GM12891 (cell line): ENCODE results near the gene ANKRD6.

Source experiments
- DNase-seq: peaks from one replicate; pipeline ENCODE4 v3.0.0; 2011; ENCODE audit warnings: low spot score; ENCODE audit not compliant: insufficient read length
- FAIRE-seq: peaks from 2 replicates; lab custom pipeline; 2011; peaks lifted over from hg19 to GRCh38; lab: Jason Lieb, UNC
- PAX5 ChIP-seq: IDR thresholded peaks from 2 replicates; pipeline ENCODE4 v1.6.1; 2011; ENCODE audit warnings: low read length, moderate library complexity, mild to moderate bottlenecking; ENCODE audit not compliant: insufficient read depth, severe bottlenecking
- POLR2A ChIP-seq: IDR thresholded peaks from 2 replicates; pipeline ENCODE4 v1.6.1; 2011; ENCODE audit warnings: low read depth, low read length, control low read depth
- POLR2AphosphoS5 ChIP-seq: IDR thresholded peaks from 2 replicates; pipeline ENCODE4 v1.6.1; 2011; ENCODE audit warnings: low read depth, low read length, control low read depth
- POU2F2 ChIP-seq: IDR thresholded peaks from 2 replicates; pipeline ENCODE4 v1.6.1; 2011; ENCODE audit warnings: low read depth, mild to moderate bottlenecking, control low read depth, low read length, moderate library complexity
- SPI1 ChIP-seq: IDR thresholded peaks from 2 replicates; pipeline ENCODE4 v1.6.1; 2011; ENCODE audit warnings: low read depth, low read length, control low read depth
- TAF1 ChIP-seq: IDR thresholded peaks from 2 replicates; pipeline ENCODE4 v1.6.1; 2011; ENCODE audit warnings: low read depth, low read length, control low read depth

Gene ANKRD6

DNA sequence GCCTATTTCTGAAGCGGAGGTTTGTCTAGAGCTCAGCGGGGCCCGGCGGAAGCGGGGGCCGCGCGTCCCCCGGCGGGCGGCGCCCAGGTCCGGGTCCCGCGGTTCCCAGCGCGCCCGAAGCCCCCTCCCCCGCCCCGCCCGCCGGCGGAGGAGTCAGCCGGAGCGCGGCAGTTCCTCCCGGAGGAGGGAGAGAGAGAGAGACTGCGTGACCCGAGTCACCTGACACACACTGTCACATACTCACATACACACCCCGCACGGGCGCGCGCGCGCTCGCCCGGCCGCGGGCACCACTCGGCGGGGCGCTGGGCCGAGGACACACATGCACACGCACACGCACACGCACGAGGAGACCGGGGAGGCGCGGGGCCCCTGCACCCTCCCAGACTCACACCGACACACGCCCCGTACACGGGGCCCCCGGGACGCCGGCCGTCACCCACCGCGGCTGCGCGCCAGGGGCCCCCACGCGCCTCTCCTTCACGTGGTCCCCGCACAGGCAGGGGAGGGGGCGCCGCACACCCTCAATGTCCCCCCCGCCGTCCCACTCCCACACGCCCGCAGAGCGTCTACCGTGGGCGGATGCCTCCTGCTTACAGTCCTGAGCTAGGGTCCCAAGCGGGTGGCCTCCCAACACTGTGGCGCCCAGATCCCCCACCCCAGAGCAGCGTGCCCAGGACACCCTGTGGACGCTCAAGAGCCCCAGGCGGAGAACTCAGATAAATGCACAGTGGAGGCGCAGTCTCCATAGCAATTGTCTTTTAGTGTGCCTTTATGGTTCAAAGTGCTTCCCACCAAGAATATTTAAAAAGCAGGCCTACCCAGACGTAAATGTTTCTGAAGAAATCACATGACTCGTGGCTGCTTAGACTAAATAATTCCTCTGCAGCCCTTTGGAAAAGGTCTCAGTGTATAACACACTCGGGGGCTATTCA, 20.6 kb upstream of the ANKRD6 start, which contains the start of gene RRAGD:
TSS of gene RRAGD (minus strand) at position 203 of the 935 bp plus-strand sequence. CDS start 280 bp downstream, outside the sequence.
- TF ChIP-seq SPI1 = no peak; the same call in 1 of the 2 replicates
- no peak for TF ChIP-seq TAF1
- no peak for TF ChIP-seq POLR2A
- no peak for TF ChIP-seq POU2F2
- no peak for TF ChIP-seq PAX5
- no peak for TF ChIP-seq POLR2AphosphoS5
- DNase-seq (peak; percentile 73), FAIRE-seq (peak; percentile 98)

GRCh38 chr6:89413006-89413400, 19.9 kb upstream of the ANKRD6 start:
- DNase-seq = no peak
- FAIRE-seq = no peak
- TF ChIP-seq PAX5 (no peak), POU2F2 (no peak), SPI1 (no peak), TAF1 (no peak), POLR2A (no peak), POLR2AphosphoS5 (no peak)

DNA sequence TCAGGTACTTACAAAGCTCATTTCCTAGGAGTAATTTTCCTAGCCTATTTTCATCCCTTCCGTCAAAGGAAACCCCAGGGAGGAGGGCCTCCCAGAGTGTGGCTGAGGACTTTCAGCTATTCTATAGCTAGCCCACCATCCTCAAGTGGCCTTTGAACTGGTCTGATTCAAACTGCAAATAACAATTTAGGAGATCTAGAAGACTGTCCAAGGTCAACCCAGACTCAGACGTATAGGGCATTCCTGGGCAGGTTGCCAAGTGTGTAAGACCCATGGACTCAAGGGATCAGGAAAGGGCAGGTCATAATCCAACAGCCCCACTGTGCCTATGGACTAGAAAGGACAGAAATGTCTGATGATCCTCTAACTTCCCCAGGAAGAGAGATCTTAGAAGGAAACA, 18.7 kb upstream of the ANKRD6 start:
- DNase-seq = no peak
- FAIRE-seq = no peak
- TF ChIP-seq POU2F2 (no peak), POLR2AphosphoS5 (no peak), SPI1 (no peak), POLR2A (no peak), PAX5 (no peak), TAF1 (no peak)

DNA sequence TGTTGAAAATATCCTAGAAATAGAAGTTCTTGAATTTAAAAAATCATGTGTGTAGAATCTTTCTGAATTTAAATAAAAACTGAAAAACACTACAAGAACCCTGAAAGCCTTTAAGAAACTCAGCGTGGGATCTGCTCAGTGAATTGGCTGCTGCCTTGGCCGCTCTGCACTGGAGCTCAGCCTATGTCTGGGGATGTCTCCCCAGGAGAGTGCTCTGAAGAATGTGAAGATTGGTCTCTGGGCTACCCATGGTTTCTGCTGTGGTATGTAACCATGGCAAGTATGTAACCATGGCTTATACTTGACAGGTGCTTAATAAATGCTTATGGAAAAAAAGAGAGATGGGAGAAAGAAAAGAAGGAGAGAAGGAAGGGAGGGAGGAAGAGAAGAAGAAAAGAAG, 17.8 kb upstream of the ANKRD6 start:
- TF ChIP-seq SPI1 = no peak
- TF ChIP-seq PAX5 = no peak
- TF ChIP-seq POU2F2 = no peak
- DNase-seq (no peak), FAIRE-seq (no peak)

- DNase-seq (no peak), FAIRE-seq (no peak)
- TF ChIP-seq POLR2AphosphoS5 = no peak
- TF ChIP-seq TAF1 = no peak
- TF ChIP-seq POU2F2 = no peak
- TF ChIP-seq SPI1 = no peak
- no peak for TF ChIP-seq PAX5
- no peak for TF ChIP-seq POLR2A
Measured at GRCh38 chr6:89416796-89417195, 16.2 kb upstream of the ANKRD6 start.

GRCh38 chr6:89430201-89430962, 2.6 kb upstream of the ANKRD6 start:
- TF ChIP-seq POU2F2 = no peak
- no peak for TF ChIP-seq PAX5
- TF ChIP-seq POLR2AphosphoS5 = no peak
- TF ChIP-seq SPI1 = no peak
- TF ChIP-seq TAF1 = no peak
- no peak for TF ChIP-seq POLR2A
- FAIRE-seq (no peak), DNase-seq (no peak)

DNA sequence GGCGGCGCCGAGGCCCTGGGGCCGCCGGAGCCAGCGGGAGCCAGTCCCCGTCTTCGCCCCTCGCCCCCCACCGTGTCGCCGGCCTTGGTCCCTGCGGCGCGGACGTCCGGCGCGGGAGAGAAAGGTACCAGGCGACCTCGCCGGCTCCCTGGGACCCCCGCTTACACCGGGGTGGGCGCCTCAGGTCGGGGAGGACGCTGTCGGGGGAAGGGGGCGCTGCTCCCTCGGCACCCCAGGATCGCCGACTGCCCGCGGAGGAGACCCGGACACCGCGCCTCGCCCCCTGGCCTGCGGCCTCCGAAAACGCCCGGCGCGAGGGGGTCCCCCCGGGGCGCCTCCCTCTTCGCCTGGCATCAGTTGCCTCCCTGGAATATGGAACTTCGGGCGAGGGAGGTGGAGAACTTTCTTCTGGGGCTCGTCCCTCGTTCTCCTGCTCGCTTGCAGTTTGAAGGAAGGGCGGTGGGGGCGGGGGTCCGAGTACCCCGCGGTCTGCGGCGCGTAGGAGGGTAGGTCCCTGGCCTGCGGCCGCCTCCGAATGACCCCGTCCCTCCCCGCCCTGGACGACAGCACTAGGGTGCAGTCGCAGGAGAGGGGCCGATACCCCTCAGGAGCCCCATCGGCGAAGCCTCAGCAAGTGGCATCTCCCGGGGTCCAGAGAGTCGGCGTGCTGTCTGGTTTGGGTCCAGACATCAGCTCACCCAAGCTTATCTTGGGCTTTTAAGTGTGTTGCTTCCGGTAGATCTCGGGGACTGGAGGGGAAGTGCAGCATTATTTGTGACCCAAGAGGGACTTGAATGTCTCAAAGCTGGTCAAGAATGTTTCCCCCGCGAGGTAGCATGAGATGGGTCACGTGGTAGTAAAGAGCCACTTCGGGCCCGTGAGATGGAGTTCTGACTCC, 549 bp downstream of the ANKRD6 start:
- FAIRE-seq (peak; percentile 87), DNase-seq (peak; percentile 36)
- TF ChIP-seq PAX5 (no peak), SPI1 (peak; percentile 59)

GRCh38 chr6:89434150-89434499, 1.2 kb downstream of the ANKRD6 start:
- no peak for TF ChIP-seq PAX5
- TF ChIP-seq POU2F2 = no peak
- no peak for TF ChIP-seq POLR2A
- FAIRE-seq = peak; percentile 28

DNA sequence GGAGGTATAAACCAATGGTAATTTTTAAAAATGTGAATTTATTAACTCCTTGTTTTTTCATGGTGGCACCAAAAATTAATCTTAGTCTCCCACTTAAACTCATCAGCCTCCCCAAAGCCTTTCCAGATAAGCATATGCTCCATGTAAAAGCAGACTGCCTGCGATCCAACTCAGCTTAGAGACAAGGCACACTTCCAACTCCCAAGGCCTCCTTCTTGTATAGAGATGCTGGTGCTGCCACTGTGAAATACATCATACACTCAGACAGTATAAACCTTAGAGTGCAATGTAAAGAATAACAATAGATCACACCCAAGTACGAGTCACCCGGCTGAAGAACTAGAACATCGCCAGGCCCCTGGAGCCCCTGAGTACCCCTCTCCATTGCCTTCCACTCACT, 2.0 kb downstream of the ANKRD6 start:
- DNase-seq (no peak), FAIRE-seq (no peak)
- TF ChIP-seq TAF1 (no peak), POLR2A (no peak), SPI1 (no peak), PAX5 (no peak), POU2F2 (no peak), POLR2AphosphoS5 (no peak)

More at GRCh38 chr6:89434150-89434499, 1.2 kb downstream of the ANKRD6 start:
- no peak for DNase-seq

DNA sequence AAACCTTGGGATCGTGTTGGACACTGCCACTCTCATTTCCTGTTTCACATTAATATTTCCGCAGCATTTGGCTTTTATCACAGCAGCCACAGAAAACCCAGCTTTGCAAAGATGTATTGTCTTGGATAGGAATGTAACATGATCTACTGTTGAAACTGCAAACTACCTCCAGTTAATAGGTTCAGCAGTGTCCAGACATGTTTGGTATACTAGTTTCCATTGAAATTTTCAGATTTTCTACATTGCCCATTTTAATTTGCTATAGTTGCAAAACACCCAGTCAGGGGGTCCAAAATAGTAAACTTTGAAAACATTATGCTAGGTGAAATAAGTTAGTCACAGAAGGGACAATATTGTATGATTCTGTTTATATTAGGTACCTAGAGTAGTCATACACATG, 3.3 kb downstream of the ANKRD6 start:
- DNase-seq (no peak), FAIRE-seq (no peak)
- TF ChIP-seq POU2F2 = no peak
- no peak for TF ChIP-seq POLR2A
- no peak for TF ChIP-seq SPI1
- no peak for TF ChIP-seq TAF1
- TF ChIP-seq PAX5 = no peak
- TF ChIP-seq POLR2AphosphoS5 = no peak
